Activated naive CD4-positive, alpha-beta T cell treated with anti-CD3 and anti-CD28 coated beads, Interleukin-2, amount 10 ng/mL, durations not matched to agents 7 days and 5 days (primary cell): ENCODE data around the gene ARL5B.

Experiments used
- CTCF ChIA-PET: fragments of 350-600 bp; sonication (Branson Sonifier 250); formaldehyde crosslinking; loops from one replicate; lab custom pipeline; 2021; ENCODE audit warnings: antibody characterized with exemption; lab: Charles Lee
- DNase-seq: peaks from one replicate; pipeline ENCODE4 v3.0.0-alpha.2; 2020
- H3K27ac Mint-ChIP-seq: one replicate; pipeline ENCODE4 v1.8.0; 2021; ENCODE audit warnings: mild to moderate bottlenecking, moderate library complexity, mixed read lengths
- H3K27me3 Mint-ChIP-seq: one replicate; pipeline ENCODE4 v1.8.0; 2021; ENCODE audit warnings: mild to moderate bottlenecking, mixed read lengths
- H3K36me3 Mint-ChIP-seq: one replicate; pipeline ENCODE4 v1.8.0; 2021; ENCODE audit warnings: mixed read lengths
- H3K4me1 Mint-ChIP-seq: one replicate; pipeline ENCODE4 v1.8.0; 2021; ENCODE audit warnings: mixed read lengths
- H3K4me3 Mint-ChIP-seq: one replicate; pipeline ENCODE4 v1.8.0; 2021; ENCODE audit warnings: mild to moderate bottlenecking, moderate library complexity, mixed read lengths
- H3K9me3 Mint-ChIP-seq: one replicate; pipeline ENCODE4 v1.8.0; 2021; ENCODE audit warnings: mixed read lengths

ARL5B gene

GRCh38 chr10:18668026-18668425, 8.8 kb downstream of the ARL5B start:
- Mint-ChIP-seq H3K9me3 (no peaks in the 10 kb centered on the region), H3K36me3 (peaks cover 32% of the 10 kb centered on the region), H3K27me3 (no peaks in the 10 kb centered on the region), H3K27ac (no peak overlapping the region), H3K4me3 (no peak overlapping the region), H3K4me1 (peaks cover 15% of the 10 kb centered on the region)
- DNase-seq = no peak
- CTCF ChIA-PET = no interaction called here

DNA sequence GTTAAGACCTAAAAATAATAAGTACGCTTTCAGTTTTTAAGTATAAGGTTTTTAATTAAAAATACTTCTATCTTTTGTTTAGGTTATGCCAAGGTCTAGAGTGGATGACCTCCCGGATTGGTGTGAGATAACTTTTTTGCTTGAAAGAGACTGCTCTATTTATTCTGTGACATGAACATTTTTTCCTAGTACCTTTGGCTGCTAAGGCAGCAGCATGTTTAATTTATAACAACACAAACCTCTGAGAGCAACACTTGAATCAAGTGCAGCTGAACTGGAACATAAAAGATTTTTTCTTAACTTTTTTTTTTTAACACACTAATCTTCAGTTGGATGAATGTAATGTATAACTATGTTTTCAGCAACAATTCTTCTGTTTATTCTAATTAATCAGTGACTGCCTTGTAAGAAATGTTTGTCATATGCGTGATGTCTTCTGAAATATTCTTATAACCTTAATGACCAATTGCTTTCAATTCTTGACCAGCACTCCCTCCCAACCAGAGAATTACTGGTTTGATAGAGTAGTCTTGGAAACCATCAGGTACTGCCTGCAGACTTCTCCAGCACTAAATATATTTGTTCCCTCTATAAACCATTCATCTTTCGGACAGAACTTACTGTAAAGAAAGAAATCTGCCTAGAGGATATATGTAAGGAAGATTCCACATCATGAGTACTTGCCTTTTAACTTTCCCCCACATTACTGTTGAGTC, 16.0 kb downstream of the ARL5B start:
- H3K4me1 Mint-ChIP-seq = no peaks in the 10 kb centered on the region
- no peaks in the 10 kb centered on the region for H3K27me3 Mint-ChIP-seq
- H3K36me3 Mint-ChIP-seq = peaks cover 31% of the 10 kb centered on the region
- no peak overlapping the region for H3K4me3 Mint-ChIP-seq
- DNase-seq = no peak
- CTCF ChIA-PET = no interaction called here
- H3K9me3 Mint-ChIP-seq = no peaks in the 10 kb centered on the region
- H3K27ac Mint-ChIP-seq = no peak overlapping the region

- no peak overlapping the region for H3K27ac Mint-ChIP-seq
- peaks cover 21% of the 10 kb centered on the region for H3K36me3 Mint-ChIP-seq
- no peaks in the 10 kb centered on the region for H3K9me3 Mint-ChIP-seq
These were observed 21.5 kb downstream of the ARL5B start for GRCh38 chr10:18680754-18681153.

GRCh38 chr10:18681366-18681765, 22.1 kb downstream of the ARL5B start:
- no peak overlapping the region for H3K27ac Mint-ChIP-seq
- no peak for DNase-seq

More at GRCh38 chr10:18680754-18681153, 21.5 kb downstream of the ARL5B start:
- Mint-ChIP-seq H3K27me3 (no peaks in the 10 kb centered on the region), H3K4me3 (no peak overlapping the region), H3K4me1 (peaks cover 15% of the 10 kb centered on the region)
- CTCF ChIA-PET = no interaction called here
- no peak for DNase-seq

DNA sequence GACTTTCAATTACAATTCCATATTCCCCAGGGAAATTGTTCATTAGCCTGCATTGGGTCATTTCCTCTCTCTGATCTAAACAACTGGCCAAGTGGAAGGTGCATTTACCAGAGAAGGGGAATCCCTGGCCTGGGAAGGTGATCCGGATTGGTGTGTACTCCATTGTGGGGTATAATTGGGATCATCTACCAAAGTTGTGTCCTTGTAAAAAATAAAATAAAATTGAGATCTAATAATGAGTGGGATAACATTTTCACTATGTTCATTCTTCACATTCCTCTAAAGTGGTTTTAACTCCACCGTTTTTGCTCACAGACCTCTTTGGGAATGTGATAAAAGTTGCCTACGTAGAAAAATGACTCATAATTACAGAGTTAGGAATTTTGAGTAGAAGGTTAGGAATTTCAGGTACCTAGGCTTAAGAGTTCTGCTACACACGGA, 22.8 kb downstream of the ARL5B start:
- no peak overlapping the region for H3K27ac Mint-ChIP-seq
- DNase-seq = no peak
- CTCF ChIA-PET = no interaction called here

More at GRCh38 chr10:18681366-18681765, 22.1 kb downstream of the ARL5B start:
- H3K27me3 Mint-ChIP-seq = no peaks in the 10 kb centered on the region
- CTCF ChIA-PET = no interaction called here
- no peaks in the 10 kb centered on the region for H3K9me3 Mint-ChIP-seq
- H3K4me3 Mint-ChIP-seq = no peak overlapping the region
- H3K4me1 Mint-ChIP-seq = peaks cover 15% of the 10 kb centered on the region
- H3K36me3 Mint-ChIP-seq = peaks cover 21% of the 10 kb centered on the region

DNA sequence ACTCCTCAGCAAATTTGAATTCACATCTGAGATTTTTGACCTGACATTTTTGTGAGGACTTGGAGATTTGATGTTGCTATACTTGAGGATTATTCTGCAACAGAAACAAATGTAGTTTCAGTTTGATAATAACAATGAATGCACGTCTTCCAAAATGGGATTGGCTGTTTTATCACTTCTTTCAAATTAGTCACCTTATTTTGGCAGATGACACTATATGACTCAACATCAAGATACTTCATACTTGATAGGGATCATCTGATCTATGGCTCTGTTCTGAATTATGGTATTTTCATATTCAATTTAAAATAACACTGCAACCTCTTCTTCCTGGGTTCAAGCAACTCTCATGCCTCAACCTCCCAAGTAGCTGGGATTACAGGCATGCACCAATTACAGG, 24.2 kb downstream of the ARL5B start:
- no peak overlapping the region for H3K4me3 Mint-ChIP-seq
- DNase-seq = no peak
- H3K9me3 Mint-ChIP-seq = no peaks in the 10 kb centered on the region
- H3K27me3 Mint-ChIP-seq = no peaks in the 10 kb centered on the region
- CTCF ChIA-PET = no interaction called here
- peaks cover 17% of the 10 kb centered on the region for H3K36me3 Mint-ChIP-seq
- peak overlapping the region; percentile 40 for H3K27ac Mint-ChIP-seq
- H3K4me1 Mint-ChIP-seq = peaks cover 15% of the 10 kb centered on the region

More for the DNA sequence above, 22.8 kb downstream of the ARL5B start:
- H3K9me3 Mint-ChIP-seq = no peaks in the 10 kb centered on the region
- H3K4me1 Mint-ChIP-seq = peaks cover 15% of the 10 kb centered on the region
- peaks cover 18% of the 10 kb centered on the region for H3K36me3 Mint-ChIP-seq
- no peaks in the 10 kb centered on the region for H3K27me3 Mint-ChIP-seq
- H3K4me3 Mint-ChIP-seq = no peak overlapping the region

- no peak for DNase-seq
- no peaks in the 10 kb centered on the region for H3K9me3 Mint-ChIP-seq
- no peak overlapping the region for H3K4me3 Mint-ChIP-seq
- no peak overlapping the region for H3K27ac Mint-ChIP-seq
- CTCF ChIA-PET = no interaction called here
- peaks cover 7% of the 10 kb centered on the region for H3K27me3 Mint-ChIP-seq
- H3K4me1 Mint-ChIP-seq = peaks cover 15% of the 10 kb centered on the region
- peaks cover 17% of the 10 kb centered on the region for H3K36me3 Mint-ChIP-seq
These were observed 25.2 kb downstream of the ARL5B start for GRCh38 chr10:18684416-18684815.

DNA sequence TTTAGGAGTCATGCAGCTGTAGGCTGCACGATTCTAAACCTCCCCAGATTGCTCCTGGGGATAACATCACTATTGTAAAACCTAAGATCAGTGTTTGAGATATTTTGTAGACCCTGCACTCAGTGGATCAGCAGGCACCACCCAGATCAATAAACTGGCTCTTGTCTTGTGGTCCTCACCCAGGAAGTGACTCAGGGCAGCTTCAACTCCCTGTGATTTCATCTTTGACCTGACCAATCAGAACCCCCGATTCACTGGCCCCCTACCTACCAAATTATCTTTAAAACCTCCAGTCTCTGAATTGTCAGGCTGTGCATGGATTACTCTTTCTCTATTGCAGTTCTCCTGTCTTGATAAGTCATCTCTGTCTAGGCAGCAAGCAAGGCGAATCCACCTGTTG, 25.7 kb downstream of the ARL5B start:
- peaks cover 17% of the 10 kb centered on the region for H3K36me3 Mint-ChIP-seq
- peaks cover 15% of the 10 kb centered on the region for H3K4me1 Mint-ChIP-seq
- no peak overlapping the region for H3K4me3 Mint-ChIP-seq
- CTCF ChIA-PET = no interaction called here
- no peak overlapping the region for H3K27ac Mint-ChIP-seq
- H3K27me3 Mint-ChIP-seq = peaks cover 7% of the 10 kb centered on the region
- H3K9me3 Mint-ChIP-seq = no peaks in the 10 kb centered on the region
- DNase-seq = no peak

- H3K27me3 Mint-ChIP-seq = peaks cover 7% of the 10 kb centered on the region
- CTCF ChIA-PET = no interaction called here
- peaks cover 15% of the 10 kb centered on the region for H3K4me1 Mint-ChIP-seq
- no peak overlapping the region for H3K27ac Mint-ChIP-seq
- no peak overlapping the region for H3K4me3 Mint-ChIP-seq
- no peak for DNase-seq
- no peaks in the 10 kb centered on the region for H3K9me3 Mint-ChIP-seq
- H3K36me3 Mint-ChIP-seq = peaks cover 17% of the 10 kb centered on the region
These were observed 26.3 kb downstream of the ARL5B start for GRCh38 chr10:18685555-18685954.

GRCh38 chr10:18687195-18687594, 28.0 kb downstream of the ARL5B start:
- Mint-ChIP-seq H3K4me1 (peaks cover 15% of the 10 kb centered on the region), H3K36me3 (peaks cover 10% of the 10 kb centered on the region), H3K9me3 (no peaks in the 10 kb centered on the region), H3K4me3 (no peak overlapping the region), H3K27ac (no peak overlapping the region), H3K27me3 (peaks cover 7% of the 10 kb centered on the region)
- CTCF ChIA-PET = no interaction called here
- no peak for DNase-seq

DNA sequence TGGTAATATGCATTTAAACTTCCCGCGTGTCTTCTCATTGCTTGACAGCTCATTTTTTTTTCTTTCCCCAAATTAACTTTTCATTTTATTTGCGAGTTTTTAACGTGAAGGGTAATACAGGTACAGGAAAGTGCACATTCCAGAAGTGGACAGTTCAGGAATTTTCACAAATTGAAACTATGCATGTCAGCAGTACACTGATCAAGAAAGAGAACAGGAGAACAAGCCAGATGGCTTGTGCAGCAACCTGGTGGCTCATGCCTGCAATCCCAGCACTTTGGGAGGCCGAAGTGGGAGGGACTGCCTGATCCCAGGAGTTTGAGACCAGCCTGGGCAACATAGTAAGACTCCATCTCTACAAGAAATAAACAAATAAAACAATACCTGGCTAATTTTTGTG, 28.5 kb downstream of the ARL5B start:
- H3K36me3 Mint-ChIP-seq = peaks cover 7% of the 10 kb centered on the region
- no peak overlapping the region for H3K27ac Mint-ChIP-seq
- H3K27me3 Mint-ChIP-seq = peaks cover 7% of the 10 kb centered on the region
- DNase-seq = no peak
- H3K4me3 Mint-ChIP-seq = no peak overlapping the region
- peaks cover 11% of the 10 kb centered on the region for H3K4me1 Mint-ChIP-seq
- H3K9me3 Mint-ChIP-seq = no peaks in the 10 kb centered on the region
- CTCF ChIA-PET = interaction anchor here (0.8 kb wide), 1 partner anchor 15 kb away, joined by 3 read pairs; no protein-coding TSS in a partner anchor

DNA sequence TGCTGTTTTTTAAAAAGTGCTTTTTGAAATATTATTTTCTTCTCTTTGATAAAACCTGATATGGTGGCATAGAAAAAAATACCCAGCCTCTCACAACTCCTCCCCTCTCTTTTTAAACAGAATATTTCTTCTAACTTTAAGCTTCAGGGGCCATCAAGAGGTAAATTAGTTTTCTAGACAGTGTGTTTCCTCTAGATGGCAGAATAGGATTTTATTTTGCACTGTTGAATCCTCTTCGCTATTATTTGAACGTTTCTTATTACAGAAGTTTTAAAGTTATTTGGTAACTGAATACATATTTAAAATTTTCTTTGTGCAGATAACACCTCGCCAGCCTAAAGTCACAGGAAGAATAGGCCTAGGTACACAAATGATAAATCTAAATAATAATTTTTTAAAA, 30.3 kb downstream of the ARL5B start:
- CTCF ChIA-PET = no interaction called here
- Mint-ChIP-seq H3K27me3 (peaks cover 7% of the 10 kb centered on the region), H3K9me3 (no peaks in the 10 kb centered on the region), H3K27ac (no peak overlapping the region), H3K4me3 (no peak overlapping the region), H3K36me3 (no peaks in the 10 kb centered on the region), H3K4me1 (peaks cover 9% of the 10 kb centered on the region)
- no peak for DNase-seq

DNA sequence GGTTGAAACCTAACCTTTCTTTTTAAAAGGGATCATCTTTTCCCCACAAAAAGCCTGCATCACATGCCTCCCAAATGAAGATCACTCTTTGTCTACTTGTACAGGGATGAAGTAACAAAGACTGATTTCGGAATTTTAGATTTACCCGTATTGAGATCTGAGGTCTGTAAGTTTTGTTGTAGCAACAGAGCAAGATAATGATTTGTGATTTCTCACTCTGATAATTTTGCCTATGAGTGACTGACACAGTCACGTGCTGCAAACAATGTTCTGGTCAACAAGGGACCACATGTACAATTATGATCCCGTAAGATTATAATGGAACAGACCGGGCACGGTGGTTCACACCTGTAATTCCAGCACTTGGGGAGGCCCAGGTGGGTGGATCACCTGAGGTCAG, 31.3 kb downstream of the ARL5B start:
- Mint-ChIP-seq H3K4me3 (no peak overlapping the region), H3K4me1 (no peaks in the 10 kb centered on the region), H3K9me3 (no peaks in the 10 kb centered on the region), H3K36me3 (no peaks in the 10 kb centered on the region), H3K27ac (no peak overlapping the region), H3K27me3 (peaks cover 7% of the 10 kb centered on the region)
- CTCF ChIA-PET = no interaction called here
- DNase-seq = no peak

GRCh38 chr10:18699849-18700840, 40.9 kb downstream of the ARL5B start:
- DNase-seq = no peak
- H3K27me3 Mint-ChIP-seq = peaks cover 5% of the 10 kb centered on the region
- H3K4me1 Mint-ChIP-seq = no peaks in the 10 kb centered on the region
- CTCF ChIA-PET = no interaction called here
- H3K4me3 Mint-ChIP-seq = no peak overlapping the region
- no peaks in the 10 kb centered on the region for H3K36me3 Mint-ChIP-seq
- no peak overlapping the region for H3K27ac Mint-ChIP-seq
- H3K9me3 Mint-ChIP-seq = peaks cover 7% of the 10 kb centered on the region
